HEK293 (cell line): ENCODE data around the gene UGT1A10.

ENCODE experiments used
- CTCF ChIA-PET: fragments of 350-600 bp; formaldehyde crosslinking; extraction: SDS; loops from one replicate; lab custom pipeline; 2021; ENCODE audit warnings: antibody characterized with exemption; lab: Yijun Ruan, JAX
- POLR2A ChIA-PET: fragments of 300-600 bp; formaldehyde crosslinking; extraction: SDS; loops from one replicate; lab custom pipeline; 2020; ENCODE audit warnings: antibody characterized with exemption, inconsistent platforms; lab: Yijun Ruan, JAX
- H3K27ac ChIP-seq: fragments of 200-500 bp; sonication (Bioruptor generic); 2 replicates; pipeline ENCODE4 v1.5.1; 2014; ENCODE audit warnings: low read depth, low read length, control low read depth, inconsistent platforms; ENCODE audit errors: extremely low read depth
- H3K36me3 ChIP-seq, 2 experiments: fragments of 200-500 bp in 1 of 2; sonication (Bioruptor generic) in 1 of 2; 1 replicate in 1 of 2; 2 replicates in 1 of 2; pipeline ENCODE4 v1.5.1; 2014 to 2017; ENCODE audit warnings: inconsistent platforms in 2 of 2, low read length in 2 of 2; ENCODE audit not compliant: control insufficient read depth in 2 of 2, insufficient read depth in 1 of 2
- H3K4me1 ChIP-seq: fragments of 200-500 bp; sonication (Bioruptor generic); 2 replicates; pipeline ENCODE4 v1.5.1; 2014; ENCODE audit warnings: mild to moderate bottlenecking, low read length, inconsistent platforms; ENCODE audit not compliant: control insufficient read depth, insufficient read depth
- H3K4me3 ChIP-seq: 2 replicates; pipeline ENCODE4 v1.5.1; 2011; ENCODE audit warnings: low read depth, mild to moderate bottlenecking, control low read depth, low read length, moderate library complexity
- H3K9me3 ChIP-seq: fragments of 200-500 bp; sonication (Bioruptor generic); 2 replicates; pipeline ENCODE4 v1.5.1; 2014; ENCODE audit warnings: low read depth, low read length, inconsistent platforms; ENCODE audit not compliant: control insufficient read depth, insufficient read depth
- FEZF1 ChIP-seq: fragments of 450-650 bp; formaldehyde crosslinking; IDR thresholded peaks from 2 replicates; pipeline ENCODE4 v1.5.1; 2016; ENCODE audit warnings: missing biosample characterization, missing genetic modification characterization
- HOXC10 ChIP-seq: sonication (generic); formaldehyde crosslinking; IDR thresholded peaks from 2 replicates; pipeline ENCODE4 v1.8.1; 2023; ENCODE audit warnings: mild to moderate bottlenecking, missing genetic modification reagents
- REST ChIP-seq: fragments of 450-650 bp; formaldehyde crosslinking; IDR thresholded peaks from 2 replicates; pipeline ENCODE4 v1.5.1; 2016; ENCODE audit warnings: missing biosample characterization, missing genetic modification characterization
- TSHZ1 ChIP-seq: fragments of 450-650 bp; formaldehyde crosslinking; IDR thresholded peaks from 2 replicates; pipeline ENCODE4 v1.5.1; 2016; ENCODE audit warnings: missing biosample characterization, missing genetic modification characterization, borderline replicate concordance
- ZBTB49 ChIP-seq: fragments of 450-650 bp; formaldehyde crosslinking; IDR thresholded peaks from 2 replicates; pipeline ENCODE4 v1.5.1; 2016; ENCODE audit warnings: missing biosample characterization, missing genetic modification characterization, low read depth
- ZNF112 ChIP-seq: fragments of 450-650 bp; formaldehyde crosslinking; IDR thresholded peaks from 2 replicates; pipeline ENCODE4 v1.5.0; 2017; ENCODE audit warnings: missing biosample characterization, missing genetic modification characterization
- ZNF133 ChIP-seq: fragments of 450-650 bp; formaldehyde crosslinking; IDR thresholded peaks from 2 replicates; pipeline ENCODE4 v1.5.1; 2016; ENCODE audit warnings: missing biosample characterization, missing genetic modification characterization
- ZNF18 ChIP-seq: fragments of 450-650 bp; formaldehyde crosslinking; IDR thresholded peaks from 2 replicates; pipeline ENCODE4 v1.5.1; 2016; ENCODE audit warnings: missing biosample characterization, missing genetic modification characterization
- ZNF23 ChIP-seq: fragments of 450-650 bp; formaldehyde crosslinking; IDR thresholded peaks from 2 replicates; pipeline ENCODE4 v1.5.1; 2016; ENCODE audit warnings: missing biosample characterization, missing genetic modification characterization, borderline replicate concordance
- ZNF280C ChIP-seq: fragments of 450-650 bp; formaldehyde crosslinking; IDR thresholded peaks from 2 replicates; pipeline ENCODE4 v1.5.1; 2016; ENCODE audit warnings: missing biosample characterization, missing genetic modification characterization
- ZNF302 ChIP-seq: fragments of 450-650 bp; formaldehyde crosslinking; IDR thresholded peaks from 2 replicates; pipeline ENCODE4 v1.5.1; 2016; ENCODE audit warnings: missing biosample characterization, missing genetic modification characterization, low read depth
- ZNF37A ChIP-seq: fragments of 450-650 bp; IDR thresholded peaks from 2 replicates; pipeline ENCODE4 v1.5.1; 2018; ENCODE audit warnings: missing biosample characterization, missing genetic modification characterization
- ZNF560 ChIP-seq: fragments of 450-650 bp; formaldehyde crosslinking; IDR thresholded peaks from 2 replicates; pipeline ENCODE4 v1.5.1; 2017; ENCODE audit warnings: missing biosample characterization, missing genetic modification characterization, borderline replicate concordance
- ZNF626 ChIP-seq: fragments of 450-650 bp; sonication (Bioruptor Pico); formaldehyde crosslinking; IDR thresholded peaks from 2 replicates; pipeline ENCODE4 v1.5.1; 2018; ENCODE audit warnings: missing biosample characterization, missing genetic modification characterization, inconsistent platforms
- ZNF785 ChIP-seq: fragments of 450-650 bp; formaldehyde crosslinking; IDR thresholded peaks from 2 replicates; pipeline ENCODE4 v1.5.1; 2016; ENCODE audit warnings: missing biosample characterization, missing genetic modification characterization

The UGT1A10 gene

GRCh38 chr2:233813236-233814055, 177.2 kb downstream of the UGT1A10 start (continued):
- TF ChIP-seq ZNF280C (tag by site-specific recombination), result no peak
- no peak for TF ChIP-seq ZNF626 (tag by site-specific recombination)
- TF ChIP-seq, all 188 proteins: peak for 0

GRCh38 chr2:233814056-233814835, 178.0 kb downstream of the UGT1A10 start:
- no peaks in the 10 kb centered on the region for H3K9me3 ChIP-seq
- no peak overlapping the region for H3K27ac ChIP-seq
- POLR2A ChIA-PET, result no interaction called here
- TF ChIP-seq REST (no peak), ZNF37A (tag by site-specific recombination) (no peak), FEZF1 (tag by site-specific recombination) (no peak)
- H3K4me3 ChIP-seq, result no peak overlapping the region
- no peaks in the 10 kb centered on the region for H3K36me3 ChIP-seq
- CTCF ChIA-PET, result no interaction called here
- H3K4me1 ChIP-seq, result peaks cover 5% of the 10 kb centered on the region; the same call in 1 of the 2 replicates

- Histone ChIP-seq H3K9me3 (no peaks in the 10 kb centered on the region), H3K4me3 (no peak overlapping the region), H3K4me1 (peaks cover 5% of the 10 kb centered on the region; the same call in 1 of the 2 replicates), H3K36me3 (no peaks in the 10 kb centered on the region), H3K27ac (no peak overlapping the region)
- ChIA-PET CTCF (no interaction called here), POLR2A (no interaction called here)
- TF ChIP-seq ZNF133 (tag by site-specific recombination) (no peak), HOXC10 (CRISPR knock-in tag) (no peak), TSHZ1 (tag by site-specific recombination) (no peak), ZBTB49 (no peak), ZNF302 (no peak), ZNF18 (tag by site-specific recombination) (no peak), ZNF785 (tag by site-specific recombination) (no peak), ZNF112 (tag by site-specific recombination) (no peak), ZNF560 (tag by site-specific recombination) (no peak), ZNF23 (tag by site-specific recombination) (no peak)
These were observed 179.6 kb downstream of the UGT1A10 start for GRCh38 chr2:233815861-233816260.
